HG03439 (cell line): ENCODE results near the gene CAT.

Source experiments
- ATAC-seq: cut with Tn5 transposase; IDR thresholded peaks from one replicate; pipeline ENCODE4 v1.9.1; 2021; ENCODE audit warnings: mild to moderate bottlenecking, moderate library complexity; ENCODE audit not compliant: unreplicated experiment

CAT gene

DNA sequence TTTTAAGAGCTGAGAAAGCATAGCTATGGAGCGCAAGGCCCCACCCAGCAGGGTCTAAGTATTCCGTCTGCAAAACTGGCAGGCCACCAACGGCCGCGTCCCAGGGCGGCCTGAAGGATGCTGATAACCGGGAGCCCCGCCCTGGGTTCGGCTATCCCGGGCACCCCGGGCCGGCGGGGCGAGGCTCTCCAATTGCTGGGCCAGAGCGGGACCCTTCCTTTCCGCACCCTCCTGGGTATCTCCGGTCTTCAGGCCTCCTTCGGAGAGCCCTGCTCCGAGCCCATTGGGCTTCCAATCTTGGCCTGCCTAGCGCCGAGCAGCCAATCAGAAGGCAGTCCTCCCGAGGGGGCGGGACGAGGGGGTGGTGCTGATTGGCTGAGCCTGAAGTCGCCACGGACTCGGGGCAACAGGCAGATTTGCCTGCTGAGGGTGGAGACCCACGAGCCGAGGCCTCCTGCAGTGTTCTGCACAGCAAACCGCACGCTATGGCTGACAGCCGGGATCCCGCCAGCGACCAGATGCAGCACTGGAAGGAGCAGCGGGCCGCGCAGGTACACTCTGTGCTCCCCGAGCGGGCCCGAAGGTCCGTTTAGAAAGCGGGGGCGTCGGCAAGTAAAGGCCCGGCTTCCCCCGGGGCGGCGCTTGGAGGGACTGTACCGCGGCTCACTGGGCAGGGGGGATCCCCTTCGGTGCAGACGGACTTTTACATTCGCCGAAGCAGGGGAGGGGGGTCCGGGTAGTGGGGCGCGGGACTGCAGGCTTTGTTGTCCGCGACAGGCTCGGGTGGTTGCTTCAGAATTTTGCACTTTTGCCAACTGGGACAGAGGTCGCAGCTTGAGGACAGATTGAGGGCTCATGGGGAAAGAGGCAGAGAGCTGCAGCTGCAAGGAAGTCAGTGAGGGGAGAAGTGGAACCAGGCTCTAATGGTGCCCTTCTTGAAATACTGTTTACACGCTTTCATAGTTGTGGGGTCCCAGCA lies at the start of gene CAT:
CAT (plus strand) TSS at position 406 of the 979 bp plus-strand sequence; CDS start at position 486, 80 bp downstream.
- ATAC-seq: peak; percentile 98

DNA sequence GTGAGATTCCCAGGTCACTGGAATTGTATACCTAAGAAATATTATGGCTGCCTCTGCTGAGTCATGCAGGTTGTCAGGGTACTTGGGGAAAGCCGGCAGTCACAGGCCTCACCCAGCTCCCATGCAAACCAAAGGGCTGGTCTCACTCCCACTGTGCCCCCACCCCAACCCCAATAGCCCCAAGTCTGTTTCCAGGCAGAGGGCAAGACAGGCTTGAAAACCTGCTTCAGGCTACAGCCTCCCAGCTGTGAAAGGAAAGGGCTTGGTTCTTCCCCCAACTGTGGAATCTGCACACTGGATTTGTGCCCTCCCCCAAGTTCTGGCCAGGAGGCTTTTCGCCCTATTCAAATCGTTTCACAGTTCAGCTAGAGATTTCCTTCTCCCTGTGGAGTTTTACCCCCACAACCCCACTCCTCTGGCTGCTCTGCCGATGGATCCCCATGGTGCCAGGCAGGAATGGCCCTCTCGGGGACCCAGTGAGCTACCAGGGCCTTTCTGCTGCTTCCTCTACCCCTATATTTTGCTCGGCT lies 43.9 kb upstream of the CAT start:
- ATAC-seq: no peak

DNA sequence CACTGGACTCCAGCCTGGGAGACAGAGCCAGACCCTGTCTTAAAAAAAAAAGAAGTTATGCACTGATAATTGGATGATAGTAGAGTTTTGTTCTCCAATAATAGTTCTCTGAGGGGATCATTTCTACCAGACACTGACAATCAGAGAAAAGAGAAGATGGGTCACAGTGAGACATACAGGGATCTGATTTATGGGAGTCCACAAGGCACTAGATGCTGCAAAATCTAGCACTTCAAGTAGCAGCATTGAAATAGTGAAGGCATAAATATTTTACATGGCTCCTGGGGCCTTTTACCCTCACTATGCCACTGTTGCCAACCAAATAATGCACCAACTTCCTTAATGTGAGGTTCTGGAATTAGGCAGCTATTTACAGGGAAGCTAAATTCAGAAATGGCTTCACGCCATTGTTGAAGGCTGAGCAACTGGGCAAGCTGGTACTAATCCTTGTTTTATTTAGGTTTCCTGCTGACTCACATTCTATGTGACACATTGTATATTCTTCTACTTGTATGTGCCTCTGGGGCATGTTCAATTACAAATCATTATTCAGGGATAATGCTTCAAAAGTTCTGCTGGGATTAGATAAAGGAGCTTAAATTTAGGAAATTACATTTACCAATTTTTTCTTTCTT lies 42.7 kb upstream of the CAT start:
- ATAC-seq: no peak

GRCh38 chr11:34397120-34397519 lies 41.6 kb upstream of the CAT start:
- ATAC-seq: no peak

- ATAC-seq: no peak
Measured at GRCh38 chr11:34397811-34398210, 40.9 kb upstream of the CAT start.

DNA sequence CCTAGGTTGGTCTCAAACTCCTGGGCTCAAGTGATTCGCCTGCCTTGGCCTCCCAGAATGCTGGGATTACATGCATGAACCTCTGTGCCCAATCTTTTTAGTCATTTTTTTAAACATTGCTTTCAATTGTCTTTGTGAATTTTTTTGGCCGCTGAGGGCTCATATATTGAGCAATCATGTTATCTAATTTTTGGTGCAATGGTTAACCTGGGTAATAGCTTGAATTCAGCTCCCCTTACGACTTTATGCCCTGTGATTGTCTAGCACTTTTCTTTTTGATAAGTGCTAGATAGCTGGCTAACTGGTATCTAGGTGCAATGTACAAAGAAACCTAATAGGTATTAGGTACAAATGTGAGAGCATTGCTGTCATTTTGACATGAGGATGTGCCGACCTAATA lies 35.3 kb upstream of the CAT start:
- no peak for ATAC-seq

DNA sequence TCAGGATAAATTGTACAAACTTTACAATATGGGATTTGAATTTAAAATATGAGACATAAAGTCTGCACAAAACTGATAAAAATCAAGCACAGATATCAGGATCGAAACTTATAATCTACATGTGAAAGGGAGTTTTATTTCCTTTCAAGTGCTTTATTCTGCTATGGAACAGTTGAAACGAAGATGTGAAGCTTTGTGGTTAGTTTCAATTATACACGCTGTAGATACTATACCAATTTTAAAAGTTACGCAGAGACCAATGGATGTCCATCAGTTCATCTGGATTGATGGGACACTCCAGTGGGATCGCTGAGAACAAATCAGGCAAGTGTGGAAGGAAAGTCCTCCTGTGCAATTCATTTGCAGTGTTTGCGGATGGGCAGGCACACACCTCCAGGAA lies 34.5 kb upstream of the CAT start:
- no peak for ATAC-seq

DNA sequence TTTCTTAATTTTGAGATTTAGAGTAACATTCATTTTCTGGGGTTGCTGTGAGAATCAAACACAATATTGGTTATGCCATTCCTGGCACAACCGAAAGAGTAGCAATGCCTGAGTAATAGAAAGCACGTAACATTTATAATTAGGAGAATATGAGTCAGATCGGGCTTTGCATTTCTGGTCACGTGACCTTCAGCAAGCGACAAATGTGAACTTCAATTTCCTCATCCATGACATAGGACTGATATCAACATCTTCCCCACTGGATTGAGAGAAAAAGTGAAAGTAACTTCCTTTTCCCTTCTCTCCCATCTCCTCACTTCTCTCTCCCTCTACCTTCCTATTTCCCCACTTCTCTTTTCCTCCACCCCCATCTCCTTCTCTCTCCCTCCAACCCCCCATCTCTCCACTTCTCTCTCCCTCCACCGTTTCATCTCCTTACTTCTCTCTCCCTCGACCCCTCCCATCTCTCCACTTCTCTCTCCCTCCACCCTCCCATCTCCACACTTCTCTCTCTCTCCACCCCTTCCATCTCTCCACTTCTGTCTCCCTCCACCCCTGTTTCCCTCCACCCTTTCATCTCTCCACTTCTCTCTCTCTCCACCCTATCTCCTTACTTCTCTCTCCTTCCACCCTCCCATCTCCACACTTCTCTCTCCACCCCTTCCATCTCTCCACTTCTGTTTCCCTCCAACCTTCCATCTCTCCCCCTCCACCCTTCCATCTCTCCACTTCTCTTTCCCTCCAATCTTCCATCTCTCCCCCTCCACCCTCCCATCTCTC lies 33.5 kb upstream of the CAT start:
- no peak for ATAC-seq

GRCh38 chr11:34406413-34406812 lies 32.3 kb upstream of the CAT start:
- ATAC-seq: no peak

DNA sequence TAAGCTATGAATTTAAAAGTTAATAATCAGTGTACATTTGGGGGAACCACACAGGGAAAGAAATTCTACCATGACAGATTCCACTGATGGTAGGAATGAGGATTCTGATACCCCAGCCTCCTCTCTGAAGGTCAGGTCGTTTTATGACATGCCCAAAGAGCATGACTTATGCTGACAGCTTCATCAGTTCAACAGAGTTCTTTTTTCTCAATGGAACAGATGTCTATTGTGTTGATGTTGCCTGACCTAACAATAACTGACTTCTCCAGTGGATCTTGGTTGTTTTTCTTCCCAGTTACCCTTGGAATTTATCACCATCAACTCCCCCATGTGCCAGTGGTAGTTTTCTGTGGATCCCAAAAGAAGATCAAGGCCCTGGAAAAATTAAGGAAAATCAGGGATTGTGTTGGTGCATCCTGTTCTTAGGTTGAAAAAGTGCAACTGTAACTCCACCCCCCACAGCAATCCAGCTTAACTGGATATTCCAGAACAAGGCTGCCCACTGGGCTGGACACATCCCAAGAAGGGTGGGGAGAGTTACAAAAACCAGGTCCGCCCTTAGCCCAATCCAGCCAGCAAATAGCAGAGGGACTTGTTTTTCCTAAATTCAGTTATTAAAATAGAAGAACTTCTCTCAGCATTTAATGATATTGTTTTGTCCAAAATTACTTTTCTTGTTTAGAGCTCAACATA lies 31.5 kb upstream of the CAT start:
- no peak for ATAC-seq

GRCh38 chr11:34408580-34409172 lies 30.1 kb upstream of the CAT start:
- ATAC-seq: no peak

GRCh38 chr11:34411111-34411510 lies 27.6 kb upstream of the CAT start:
- ATAC-seq: no peak

DNA sequence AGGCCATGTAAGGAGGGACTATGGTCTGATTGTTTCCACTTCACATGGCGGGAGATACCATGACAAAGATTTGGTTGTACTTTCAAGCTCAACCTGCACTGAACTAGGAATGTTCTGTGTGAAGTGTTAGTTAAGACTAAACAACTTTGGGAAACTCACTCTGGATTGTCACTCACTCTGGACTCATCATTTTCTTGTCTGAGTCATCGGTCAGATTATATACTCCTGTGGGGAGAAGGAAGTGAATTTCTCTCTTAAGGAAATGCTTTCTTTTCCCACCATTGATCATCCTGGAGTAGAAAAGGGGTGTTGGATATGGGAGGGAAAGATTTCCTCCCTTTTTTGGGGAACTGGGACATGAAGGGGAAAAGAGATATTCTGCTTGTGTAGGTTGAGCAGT lies 26.9 kb upstream of the CAT start:
- ATAC-seq: no peak

DNA sequence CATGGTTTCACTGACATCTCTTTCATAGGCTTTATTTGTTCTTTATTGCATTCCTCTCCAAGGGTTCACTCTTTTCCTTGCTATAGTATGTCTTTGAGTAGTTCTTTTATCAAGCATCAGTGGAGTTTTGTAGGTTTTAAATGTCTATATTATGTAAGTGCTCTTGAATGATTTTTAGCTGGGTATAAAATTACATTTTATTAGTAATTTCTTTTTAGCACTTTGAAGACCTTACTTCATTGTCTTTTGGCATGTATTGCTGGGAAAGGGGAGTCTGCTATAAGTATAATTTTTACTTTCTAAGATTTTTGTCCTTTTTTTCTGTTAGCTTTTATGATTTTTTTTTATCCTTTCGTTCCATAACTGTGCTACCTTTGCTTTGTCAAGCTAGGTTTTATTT lies 25.5 kb upstream of the CAT start:
- no peak for ATAC-seq

GRCh38 chr11:34415538-34415937 lies 23.2 kb upstream of the CAT start:
- no peak for ATAC-seq

DNA sequence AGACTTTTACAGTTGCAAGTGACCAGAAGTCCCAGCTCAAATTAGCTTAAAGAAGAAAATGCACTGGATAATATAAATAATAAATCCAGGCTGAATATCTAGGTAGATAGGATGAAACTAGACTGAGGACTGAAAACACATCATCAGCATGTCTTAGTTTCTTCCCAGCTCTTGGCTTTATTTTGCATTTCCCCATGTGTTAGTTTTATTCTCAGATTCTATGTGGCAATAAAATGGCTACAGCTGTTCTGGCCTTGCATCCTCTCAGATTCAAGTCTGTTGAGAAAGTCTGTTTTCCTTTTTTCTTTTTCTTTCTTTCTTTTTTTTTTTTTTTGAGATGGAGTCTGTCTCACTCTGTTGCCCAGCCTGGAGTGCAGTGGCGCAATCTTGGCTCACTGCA lies 22.6 kb upstream of the CAT start:
- ATAC-seq: no peak

- no peak for ATAC-seq
Measured at GRCh38 chr11:34416766-34417165, 22.0 kb upstream of the CAT start.

- no peak for ATAC-seq
Measured at GRCh38 chr11:34417202-34417601, 21.5 kb upstream of the CAT start.

DNA sequence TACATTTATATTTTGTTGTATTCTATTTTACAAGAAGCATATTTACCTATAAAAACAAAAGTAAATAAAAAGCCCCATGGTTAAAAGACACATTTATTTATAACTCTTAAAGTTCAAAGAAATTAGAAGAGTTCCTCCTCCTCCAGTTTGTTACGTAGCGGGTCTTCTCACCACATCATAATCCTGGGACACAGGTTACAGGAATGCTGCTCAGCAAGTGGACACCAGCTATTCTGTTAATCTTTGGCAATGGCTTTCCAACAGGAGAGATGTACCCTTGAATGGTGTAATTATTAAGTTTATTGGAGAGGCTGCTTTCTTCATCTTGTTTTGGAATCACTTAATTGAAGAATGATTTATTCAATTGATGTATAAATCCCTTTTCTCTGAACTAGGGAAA lies 19.6 kb upstream of the CAT start:
- ATAC-seq: no peak

DNA sequence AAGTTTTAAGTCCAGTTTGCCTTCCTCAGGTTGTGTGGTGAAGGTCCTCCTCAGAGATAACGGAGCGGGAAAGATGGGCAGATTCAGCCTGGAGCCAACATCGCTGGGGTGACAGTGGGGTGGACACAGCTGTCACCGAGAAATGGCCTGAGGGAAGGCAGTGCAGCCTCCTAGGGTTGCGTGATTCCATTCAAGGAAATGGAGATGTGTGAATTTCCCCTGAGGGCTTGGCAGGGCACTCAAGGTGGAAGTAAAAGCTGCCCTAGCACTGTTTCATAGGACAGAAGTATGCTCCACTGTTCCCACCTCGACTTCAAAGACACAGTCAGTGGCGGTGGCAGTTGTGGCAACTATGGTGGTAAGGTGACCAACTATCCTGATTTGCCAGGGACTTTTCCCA lies 15.4 kb upstream of the CAT start:
- no peak for ATAC-seq
